ENCODE results near the gene PHPT1. TPM values are rescaled to one million over a fixed set of nuclear protein-coding genes. Genes with fewer than 3 reads are reported as not detected.

PHPT1 gene
- total RNA-seq, 2 experiments from 2014 or later, result 13.6 to 17.8 TPM

- Mint-ChIP-seq H3K9me3 (no peaks in the 10 kb centered on the region), H3K27me3 (no peaks in the 10 kb centered on the region), H3K4me3 (peak within 1 kb of the TSS; percentile 88), H3K36me3 (ENCODE audit: low read depth) (no peaks in the 10 kb centered on the region), H3K27ac (peak within 1 kb of the TSS; percentile 92), H3K4me1 (ENCODE audit: low read depth) (peaks cover 26% of the 10 kb centered on the region)
- no peaks in the 10 kb centered on the region for H3K9me3 ChIP-seq (ENCODE audit: control insufficient read depth in 1 of 2, insufficient read depth in 1 of 2, low read length in 2 of 2)
- peaks cover 15% of the 10 kb centered on the region for H3K36me3 ChIP-seq (ENCODE audit: insufficient read depth, low read length)
- no peaks in the 10 kb centered on the region for H3K27me3 ChIP-seq (ENCODE audit: control insufficient read depth in 1 of 2, insufficient read depth in 2 of 2, low read length in 2 of 2)
- DNase-seq (peak; percentile 92 to 99 (median 96)), ATAC-seq (ENCODE audit: poor library complexity) (peak; percentile 92)
- ChIA-PET POLR2A (interaction anchor here (0.7 to 2.2 kb wide), 17 partner anchors 16 to 354 kb away, joined by 3 to 21 read pairs (median 5); partner anchors contain the start of genes EDF1, MAN1B1, PAXX and RABL6), CTCF (interaction anchor here (0.9 to 1.5 kb wide), 6 partner anchors 12 to 182 kb away, joined by 3 to 7 read pairs (median 4); partner anchors contain the start of genes AJM1 and FBXW5)
- H3K4me1 ChIP-seq (ENCODE audit: insufficient read depth, low read length), result peaks cover 68% of the 10 kb centered on the region
- H3K4me3 ChIP-seq (ENCODE audit: low read length), result peak within 1 kb of the TSS; percentile 85
- no peak for TF ChIP-seq CTCF (IDR thresholded peaks at IDR 0.05)
- H3K27ac ChIP-seq (ENCODE audit: low read depth in 1 of 2, low read length in 2 of 2), result peak within 1 kb of the TSS; percentile 81 to 95
- intact Hi-C loops (cut with DNase I, micrococcal nuclease), result loop anchor here (1.0 to 5.0 kb wide), 9 partner anchors 17 to 524 kb away; partner anchors contain the start of genes EDF1 (in 2 of the 2), PHPT1 (in 2 of the 2), ABCA2 (in 1 of the 2) and DNLZ (in 1 of the 2)
Observed at GRCh38 chr9:136885950-136886578, 36.9 kb downstream of the PHPT1 start, which contains the start of gene TRAF2. Gene TRAF2 (plus strand): TSS chr9:136886516. CDS start chr9:136898741, 12,225 bp downstream.

- ChIA-PET CTCF (interaction anchor here (1.0 to 1.5 kb wide), 5 partner anchors 11 to 181 kb away, joined by 3 to 7 read pairs (median 4); partner anchors contain the start of genes AJM1 and FBXW5), POLR2A (interaction anchor here (0.6 to 2.2 kb wide), 16 partner anchors 16 to 353 kb away, joined by 3 to 21 read pairs (median 5); partner anchors contain the start of genes AJM1, EDF1, MAN1B1 and PAXX)
- ATAC-seq (ENCODE audit: poor library complexity) (peak; percentile 27), DNase-seq (peak in 10 of 14 experiments; percentile 12 to 93 (median 23))
- Histone ChIP-seq H3K4me1 (ENCODE audit: insufficient read depth, low read length) (peaks cover 61% of the 10 kb centered on the region), H3K27ac (ENCODE audit: low read depth in 1 of 2, low read length in 2 of 2) (peak overlapping the region; percentile 81 to 95), H3K9me3 (ENCODE audit: control insufficient read depth in 1 of 2, insufficient read depth in 1 of 2, low read length in 2 of 2) (no peaks in the 10 kb centered on the region), H3K4me3 (ENCODE audit: low read length) (peak overlapping the region; percentile 85), H3K27me3 (ENCODE audit: control insufficient read depth in 1 of 2, insufficient read depth in 2 of 2, low read length in 2 of 2) (no peaks in the 10 kb centered on the region), H3K36me3 (ENCODE audit: insufficient read depth, low read length) (peaks cover 15% of the 10 kb centered on the region)
- no peaks in the 10 kb centered on the region for H3K36me3 Mint-ChIP-seq (ENCODE audit: low read depth)
- no peaks in the 10 kb centered on the region for H3K27me3 Mint-ChIP-seq
- no peak for TF ChIP-seq CTCF (IDR thresholded peaks at IDR 0.05)
- H3K27ac Mint-ChIP-seq, result peak overlapping the region; percentile 92
- intact Hi-C loops (cut with DNase I, micrococcal nuclease), result loop anchor here (1.0 to 5.0 kb wide), 9 partner anchors 16 to 525 kb away; partner anchors contain the start of genes EDF1 (in 2 of the 2), PHPT1 (in 2 of the 2), ABCA2 (in 1 of the 2) and DNLZ (in 1 of the 2)
- H3K4me1 Mint-ChIP-seq (ENCODE audit: low read depth), result peaks cover 19% of the 10 kb centered on the region
- no peaks in the 10 kb centered on the region for H3K9me3 Mint-ChIP-seq
- H3K4me3 Mint-ChIP-seq, result peak overlapping the region; percentile 88
Observed at GRCh38 chr9:136886610-136887597, 37.7 kb downstream of the PHPT1 start.

- H3K27ac ChIP-seq (ENCODE audit: low read depth in 1 of 2, low read length in 2 of 2), result no peak overlapping the region
- H3K9me3 ChIP-seq (ENCODE audit: control insufficient read depth in 1 of 2, insufficient read depth in 1 of 2, low read length in 2 of 2), result no peaks in the 10 kb centered on the region
- H3K4me3 Mint-ChIP-seq, result no peak overlapping the region
- H3K27ac Mint-ChIP-seq, result no peak overlapping the region
- ChIA-PET CTCF (interaction anchor here (0.7 kb wide), 1 partner anchor 46 kb away, joined by 4 read pairs; the partner anchor contains the start of gene AJM1), POLR2A (interaction anchor here (1.3 kb wide), 1 partner anchor 46 kb away, joined by 6 read pairs; the partner anchor contains the start of gene AJM1)
- intact Hi-C loops (cut with DNase I, micrococcal nuclease), result loop anchor here in 1 of 2 experiments (5.0 kb wide), 3 partner anchors 81 to 526 kb away; partner anchors contain the start of genes ABCA2, DNLZ and RABL6
- H3K4me3 ChIP-seq (ENCODE audit: low read length), result no peak overlapping the region
- DNase-seq, result no peak
- H3K9me3 Mint-ChIP-seq, result no peaks in the 10 kb centered on the region
- peaks cover 22% of the 10 kb centered on the region for H3K36me3 ChIP-seq (ENCODE audit: insufficient read depth, low read length)
- TF ChIP-seq CTCF (IDR thresholded peaks at IDR 0.05), result no peak
- no peaks in the 10 kb centered on the region for H3K27me3 ChIP-seq (ENCODE audit: control insufficient read depth in 1 of 2, insufficient read depth in 2 of 2, low read length in 2 of 2)
- ATAC-seq (ENCODE audit: poor library complexity), result no peak
- H3K4me1 Mint-ChIP-seq (ENCODE audit: low read depth), result peaks cover 8% of the 10 kb centered on the region
- H3K4me1 ChIP-seq (ENCODE audit: insufficient read depth, low read length), result peaks cover 48% of the 10 kb centered on the region
- H3K36me3 Mint-ChIP-seq (ENCODE audit: low read depth), result peaks cover 7% of the 10 kb centered on the region
- no peaks in the 10 kb centered on the region for H3K27me3 Mint-ChIP-seq
Observed at GRCh38 chr9:136888454-136888853, 39.2 kb downstream of the PHPT1 start.

All from CD4-positive, alpha-beta T cell (primary cell).